GM18907 (cell line): ENCODE results near the gene ARFGAP1.

ENCODE experiments used
- ATAC-seq: cut with Tn5 transposase; IDR thresholded peaks from one replicate; pipeline ENCODE4 v1.9.1; 2021; ENCODE audit warnings: mild to moderate bottlenecking, moderate library complexity; ENCODE audit not compliant: unreplicated experiment

Gene ARFGAP1

DNA sequence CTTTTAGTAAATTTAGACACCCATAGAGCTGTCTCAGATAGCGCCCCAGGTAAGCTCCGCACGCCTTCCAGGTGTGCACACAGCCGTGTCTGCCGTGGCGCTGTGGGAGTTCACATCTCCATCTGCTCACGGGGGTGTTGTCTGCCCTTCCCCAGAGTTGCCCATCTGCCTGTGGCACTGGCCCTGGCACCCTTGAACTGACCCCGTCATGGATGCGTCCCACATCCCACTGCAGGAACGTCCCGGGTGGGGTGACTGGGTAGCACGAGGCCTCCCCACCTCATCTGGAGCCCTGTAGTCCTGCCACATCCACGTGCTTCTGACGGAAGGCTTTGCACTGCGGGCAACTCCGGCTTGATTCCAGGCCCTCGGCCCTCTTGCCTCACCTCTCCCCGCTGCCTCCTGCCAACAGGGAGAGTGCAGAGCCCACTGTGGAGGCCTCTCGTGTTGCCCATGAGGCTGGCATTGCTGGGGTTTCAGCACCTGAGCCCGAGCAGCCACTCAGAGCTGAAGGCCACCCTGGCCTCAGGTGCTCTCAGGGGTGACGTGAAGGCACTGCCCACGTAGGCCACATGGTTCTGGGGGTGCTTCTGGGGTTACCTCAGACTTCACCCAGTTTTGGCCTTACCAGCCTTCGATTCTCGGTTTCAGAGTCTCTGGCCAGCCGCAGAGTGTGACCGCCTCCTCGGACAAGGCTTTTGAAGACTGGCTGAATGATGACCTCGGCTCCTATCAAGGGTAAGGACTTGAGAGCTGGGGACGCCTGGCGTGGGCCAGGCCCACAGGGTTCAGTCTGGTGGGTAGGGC is 5.1 kb downstream of the ARFGAP1 start:
- ATAC-seq, result no peak

DNA sequence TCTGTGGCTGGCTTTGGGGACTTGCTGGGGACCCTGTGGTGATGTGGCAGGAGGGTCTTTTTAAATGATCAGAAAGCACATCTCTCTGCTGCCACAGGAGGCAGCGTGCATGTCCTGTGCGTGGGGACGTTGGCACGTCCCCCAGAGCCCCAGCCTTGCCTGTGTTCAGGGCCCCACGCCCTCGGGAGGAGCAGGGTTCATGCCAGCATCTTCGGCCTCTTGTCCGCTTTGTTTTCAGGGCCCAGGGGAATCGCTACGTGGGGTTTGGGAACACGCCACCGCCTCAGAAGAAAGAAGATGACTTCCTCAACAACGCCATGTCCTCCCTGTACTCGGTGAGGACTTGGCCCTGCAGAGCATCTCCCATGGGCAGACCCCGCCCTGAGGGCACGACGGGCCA is 6.0 kb downstream of the ARFGAP1 start:
- ATAC-seq, result no peak

DNA sequence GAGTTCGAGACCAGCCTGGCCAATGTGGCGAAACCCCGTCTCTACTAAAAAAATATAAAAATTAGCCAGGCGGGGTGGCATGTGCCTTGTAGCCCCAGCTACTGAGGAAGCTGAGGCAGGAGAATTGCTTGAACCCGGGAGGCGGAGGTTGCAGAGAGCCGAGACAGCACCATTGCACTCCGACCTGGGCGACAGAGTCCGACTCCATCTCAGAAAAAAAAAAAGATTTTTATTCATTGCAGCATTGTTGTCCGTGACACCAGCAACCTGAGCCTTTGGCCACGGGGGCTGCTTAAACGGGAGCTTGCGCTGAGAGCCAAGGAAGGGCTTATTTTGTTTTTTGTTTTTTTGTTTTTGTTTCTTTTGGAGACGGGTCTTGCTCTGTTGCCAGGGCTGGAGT is 7.3 kb downstream of the ARFGAP1 start:
- no peak for ATAC-seq

DNA sequence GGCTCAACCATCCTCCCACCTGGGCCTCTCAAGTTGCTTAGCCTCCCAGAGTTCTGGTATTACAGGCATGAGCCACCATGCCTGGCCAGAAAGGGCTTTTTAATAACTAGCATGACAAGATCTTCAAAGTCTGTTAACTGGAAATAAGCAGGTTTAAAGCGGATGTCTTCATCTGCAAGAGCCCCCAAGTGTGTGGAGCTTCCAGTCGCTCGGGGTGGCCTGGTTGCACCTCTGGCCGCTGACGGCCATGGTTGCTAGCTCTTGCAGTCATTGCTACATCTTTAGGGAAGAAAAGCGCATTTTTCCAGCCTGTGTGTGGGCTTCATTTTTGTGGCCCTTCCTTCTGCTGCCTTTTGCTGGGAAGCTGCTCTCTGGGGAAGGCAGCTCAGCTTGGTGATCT is 7.8 kb downstream of the ARFGAP1 start:
- ATAC-seq, result no peak

DNA sequence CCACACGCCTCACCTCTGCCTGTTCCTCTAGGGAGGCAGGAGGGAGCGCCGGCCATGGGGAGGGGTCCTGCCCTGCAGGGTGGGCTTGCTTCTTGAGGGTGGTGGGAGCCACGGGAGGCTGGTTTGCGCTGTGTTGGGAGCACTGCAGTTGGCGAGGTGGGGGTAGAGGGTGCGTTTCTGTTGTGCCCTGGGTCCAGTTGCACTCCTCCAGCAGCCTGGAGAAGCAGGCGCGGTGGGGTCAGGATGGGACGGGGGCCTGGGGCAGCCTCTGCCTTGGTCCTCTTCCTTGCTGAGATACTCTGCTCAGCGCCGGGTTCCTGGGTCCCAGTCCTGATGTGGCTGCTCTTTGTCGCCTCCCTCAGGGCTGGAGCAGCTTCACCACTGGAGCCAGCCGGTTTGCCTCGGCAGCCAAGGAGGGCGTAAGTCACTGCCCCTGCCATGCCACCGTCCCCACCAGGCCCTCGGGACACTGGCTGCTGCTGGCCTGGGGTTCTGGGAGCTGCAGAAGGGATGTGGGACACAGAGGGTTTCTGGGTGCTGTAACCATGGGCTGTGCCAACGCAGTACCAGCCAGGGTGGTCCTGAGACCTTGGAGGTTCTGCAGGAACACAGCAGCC is 8.4 kb downstream of the ARFGAP1 start:
- no peak for ATAC-seq

DNA sequence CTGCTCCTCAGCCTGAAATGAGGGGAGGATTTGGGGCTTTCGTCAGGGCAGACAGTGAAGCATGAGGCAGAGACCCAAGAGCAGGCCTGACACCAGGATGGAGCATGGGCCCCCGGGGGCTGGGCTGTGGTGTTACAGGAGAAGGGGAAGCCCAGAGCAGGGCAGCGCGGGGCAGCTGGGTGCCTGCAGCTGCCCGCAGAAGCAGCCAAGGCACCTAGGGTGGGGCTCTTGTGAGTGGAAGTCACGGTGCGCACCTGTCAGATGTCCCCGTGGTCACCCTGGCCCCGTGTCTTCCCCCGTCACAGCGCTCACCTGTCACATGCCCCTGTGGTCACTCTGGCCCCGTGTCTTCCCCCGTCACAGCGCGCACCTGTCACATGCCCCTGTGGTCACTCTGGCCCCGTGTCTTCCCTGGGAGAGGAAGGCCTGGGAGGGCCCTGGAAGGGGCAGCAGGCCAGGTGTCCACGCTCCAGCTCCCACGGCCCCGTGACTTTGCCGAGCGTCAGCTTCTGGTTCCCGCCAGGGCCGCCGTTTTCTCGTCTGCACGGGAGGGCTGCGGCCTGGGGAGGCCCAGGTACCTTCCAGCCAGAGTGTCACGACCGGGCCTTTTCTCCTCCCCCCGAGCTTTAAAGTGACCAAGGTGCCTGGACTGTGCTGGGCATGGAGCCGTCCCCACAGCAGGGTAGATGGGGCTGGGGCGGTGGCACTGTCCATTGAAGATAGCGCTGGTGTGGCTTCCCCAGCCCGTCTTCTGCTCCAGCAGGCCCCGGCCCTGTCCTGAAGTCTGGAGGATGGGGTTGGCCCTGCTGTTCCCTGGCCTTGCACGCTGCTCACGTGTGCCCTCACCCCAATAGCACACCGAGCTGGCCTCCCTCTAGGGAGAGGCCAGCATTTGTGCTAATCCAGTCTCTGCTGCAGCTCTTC is 9.4 kb downstream of the ARFGAP1 start:
- ATAC-seq, result no peak

DNA sequence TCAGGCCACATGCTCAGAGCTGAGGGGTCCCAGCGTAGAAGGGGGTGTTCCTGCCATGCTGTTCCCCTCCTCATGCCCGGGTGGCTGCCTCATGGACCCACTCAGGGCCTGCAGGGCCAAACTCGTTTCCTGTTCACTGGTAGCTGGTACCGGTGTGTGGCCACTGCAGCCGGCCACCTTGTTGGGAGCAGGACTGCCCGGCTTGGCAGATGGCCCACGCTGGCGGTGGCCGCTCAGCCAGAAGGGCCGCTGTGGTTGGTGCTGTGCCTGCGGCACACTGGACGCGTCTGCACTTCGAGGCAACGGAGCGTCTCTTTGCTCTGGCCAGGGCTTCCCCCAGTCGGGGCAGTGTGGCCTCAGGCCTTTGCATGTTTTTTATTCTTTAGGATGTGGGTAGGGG is 10.3 kb downstream of the ARFGAP1 start:
- ATAC-seq, result no peak

DNA sequence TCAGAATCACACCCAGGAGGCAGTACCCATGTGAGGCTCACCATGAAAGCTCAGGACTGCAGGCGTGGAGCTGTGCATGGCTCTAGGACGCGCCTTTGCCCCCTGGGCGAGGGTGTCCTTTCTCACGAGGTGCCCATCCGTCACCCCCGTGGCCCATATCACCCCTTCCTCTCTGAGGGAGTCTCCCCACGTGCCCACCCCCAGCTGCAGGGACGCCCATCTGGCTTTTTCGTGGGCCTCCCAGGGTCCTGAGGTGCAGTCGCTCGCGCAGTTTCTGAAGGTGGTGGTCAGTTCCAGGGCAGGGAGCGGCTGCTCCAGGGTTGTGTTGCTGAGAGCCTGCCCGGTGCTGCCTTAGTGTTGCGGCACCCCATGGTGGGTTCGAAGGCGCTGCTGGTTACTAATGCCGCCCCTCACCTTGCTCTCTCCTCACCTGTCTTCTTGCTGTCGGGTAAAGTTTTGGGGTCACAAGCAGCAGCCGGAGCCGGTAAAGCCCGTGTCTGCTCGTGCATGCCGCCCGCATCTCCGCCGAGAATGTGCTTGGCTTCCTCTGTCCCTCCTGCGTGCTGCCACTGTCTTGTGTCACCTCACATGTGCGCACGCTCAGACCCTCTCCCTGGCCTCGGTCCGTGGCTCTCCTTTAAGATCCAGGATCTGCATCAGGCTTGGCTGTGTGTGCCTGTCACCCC is 10.9 kb downstream of the ARFGAP1 start:
- no peak for ATAC-seq

DNA sequence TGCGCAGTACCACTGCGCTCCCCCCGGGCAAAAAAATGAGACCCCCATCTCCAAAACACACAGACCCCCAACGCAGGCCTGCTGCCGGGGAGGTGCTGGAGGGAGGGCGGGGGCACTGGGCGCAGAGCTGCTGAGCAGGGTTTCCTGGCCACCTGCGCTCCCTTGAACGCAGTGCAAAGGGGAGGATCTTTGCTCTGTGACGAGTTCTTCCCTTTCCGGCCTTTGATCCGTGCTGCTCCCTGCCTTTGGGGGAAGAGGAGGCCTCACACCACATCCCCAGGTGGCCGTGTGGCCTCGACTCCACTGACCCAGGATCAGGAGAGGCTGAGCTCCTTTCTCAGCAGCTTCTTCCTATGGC is 11.4 kb downstream of the ARFGAP1 start:
- ATAC-seq, result no peak

DNA sequence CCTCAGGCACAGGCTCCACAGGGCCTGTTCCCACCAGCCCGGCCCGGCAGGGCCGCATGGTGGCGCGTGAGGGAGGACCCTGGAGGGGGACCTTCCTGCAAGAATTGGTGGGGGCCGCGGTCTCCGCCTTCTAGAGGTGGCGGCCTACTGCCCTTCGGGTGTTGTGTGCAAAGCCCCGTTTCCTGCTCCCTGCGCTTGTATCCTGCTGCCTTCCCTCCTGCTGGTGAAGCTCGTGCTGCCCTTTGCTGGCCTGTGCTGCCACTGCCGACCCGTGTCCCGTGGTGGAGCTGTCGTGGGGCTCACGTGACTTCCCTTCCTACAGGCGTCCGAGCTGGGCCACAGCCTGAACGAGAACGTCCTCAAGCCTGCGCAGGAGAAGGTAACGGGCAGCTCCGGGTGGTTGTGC is 11.9 kb downstream of the ARFGAP1 start:
- ATAC-seq, result no peak

DNA sequence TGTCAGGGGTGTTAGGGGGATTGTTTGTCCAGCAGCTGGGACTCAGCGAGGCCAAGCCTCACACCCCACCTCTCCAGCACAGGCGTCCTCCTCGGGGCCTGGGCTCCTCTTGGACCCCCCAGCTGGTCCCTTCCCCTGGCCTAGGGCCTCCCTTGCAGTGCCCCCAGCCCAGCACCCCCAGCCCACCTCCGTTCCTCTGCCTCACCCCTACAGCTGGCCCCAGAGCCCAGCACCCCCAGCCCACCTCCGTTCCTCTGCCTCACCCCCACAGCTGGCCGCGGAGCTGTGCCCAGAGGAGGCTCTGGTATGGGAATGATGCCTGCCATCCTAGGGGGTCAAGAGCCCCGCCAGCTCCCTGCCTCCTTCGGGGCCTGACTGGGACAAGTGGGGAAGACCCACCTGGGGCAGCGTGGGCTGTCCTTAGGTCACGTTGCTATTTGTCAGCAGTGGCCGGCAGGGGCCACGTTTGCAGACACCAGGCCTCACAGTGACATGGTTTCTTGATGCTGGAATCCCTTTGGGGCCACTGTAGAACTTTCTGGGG is 12.4 kb downstream of the ARFGAP1 start:
- ATAC-seq, result no peak

DNA sequence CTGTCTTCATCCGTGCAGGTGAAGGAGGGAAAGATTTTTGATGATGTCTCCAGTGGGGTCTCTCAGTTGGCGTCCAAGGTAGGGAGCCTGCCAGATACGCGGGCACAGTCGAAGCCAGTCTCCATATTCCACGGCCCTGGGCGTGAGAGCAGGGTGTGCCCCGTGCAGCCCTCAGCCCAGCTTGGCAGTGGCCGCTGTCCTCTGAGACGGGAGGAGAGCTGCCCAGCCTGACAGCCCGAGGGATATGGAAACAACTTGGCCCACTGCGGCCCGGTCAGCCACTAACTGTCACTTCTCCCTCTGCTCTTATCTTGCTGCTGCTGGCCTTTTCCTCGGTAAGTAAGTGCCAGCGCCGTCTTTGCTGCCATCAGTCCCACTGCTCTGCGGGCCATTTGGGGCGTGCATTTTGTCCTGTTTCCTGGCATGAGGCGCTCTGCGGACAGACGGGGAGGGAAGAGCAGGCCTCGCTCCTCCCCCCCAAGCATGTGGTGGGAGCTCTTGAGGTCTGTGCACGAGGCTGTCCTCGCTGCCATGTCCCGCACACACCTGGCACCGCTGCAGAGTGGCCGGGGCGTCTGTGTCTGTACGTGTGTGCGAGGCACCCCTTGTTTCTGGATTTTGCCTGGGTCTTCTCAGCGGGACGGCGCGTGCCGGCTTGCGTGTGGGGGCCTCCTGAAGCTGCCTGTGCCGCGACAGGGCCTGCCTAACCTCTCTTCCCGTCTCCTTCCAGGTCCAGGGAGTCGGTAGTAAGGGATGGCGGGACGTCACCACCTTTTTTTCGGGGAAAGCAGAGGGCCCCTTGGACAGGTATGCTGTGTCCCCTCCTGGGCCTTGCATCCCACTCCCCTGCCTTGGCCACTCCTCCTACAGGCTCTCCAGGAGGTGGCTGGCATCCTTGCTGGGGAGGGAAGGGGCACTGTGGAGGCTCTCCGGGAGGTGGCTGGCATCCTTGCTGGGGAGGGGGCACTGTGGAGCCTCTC is 13.3 kb downstream of the ARFGAP1 start:
- no peak for ATAC-seq

DNA sequence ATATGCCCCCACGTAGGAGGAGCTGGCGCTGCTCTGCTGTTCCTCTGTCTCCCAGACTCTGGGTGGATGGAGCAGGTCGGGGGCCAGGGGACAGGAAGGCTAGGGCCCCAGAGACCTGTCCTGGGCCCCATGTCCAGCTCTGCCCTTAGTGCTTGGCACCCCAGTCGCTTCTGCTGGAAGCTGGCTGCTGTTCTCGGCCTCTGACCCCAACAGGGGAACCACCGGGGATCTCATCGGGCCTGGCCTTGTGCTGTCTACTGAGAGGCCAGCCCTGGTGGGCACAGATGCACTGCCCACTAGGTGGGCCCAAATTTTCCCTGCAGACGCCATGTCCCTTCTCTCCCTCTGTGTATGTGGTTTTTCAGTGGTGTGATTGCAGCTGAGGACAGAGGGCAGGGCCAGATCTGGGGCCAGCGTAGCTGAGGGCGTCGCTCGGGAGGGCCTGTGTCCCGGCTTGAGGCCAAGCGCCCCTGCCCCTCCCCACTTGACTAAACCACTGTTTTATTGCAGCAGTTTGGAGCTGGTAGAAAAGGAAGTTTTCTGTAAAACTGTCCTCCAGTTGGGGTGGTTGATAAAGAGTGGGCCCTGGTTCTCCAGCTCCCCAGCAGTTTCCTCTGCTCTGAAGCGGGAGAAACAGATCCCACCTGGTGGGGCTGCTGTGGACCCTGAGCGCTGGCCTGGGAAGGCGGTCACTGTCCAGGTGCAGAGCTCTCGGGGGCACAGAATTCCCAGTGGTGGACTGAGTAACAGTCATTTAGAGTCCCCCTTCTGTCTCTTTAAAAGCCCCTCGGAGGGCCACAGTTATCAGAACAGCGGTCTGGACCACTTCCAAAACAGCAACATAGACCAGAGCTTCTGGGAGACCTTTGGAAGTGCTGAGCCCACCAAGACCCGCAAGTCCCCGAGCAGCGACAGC is 14.4 kb downstream of the ARFGAP1 start:
- no peak for ATAC-seq

DNA sequence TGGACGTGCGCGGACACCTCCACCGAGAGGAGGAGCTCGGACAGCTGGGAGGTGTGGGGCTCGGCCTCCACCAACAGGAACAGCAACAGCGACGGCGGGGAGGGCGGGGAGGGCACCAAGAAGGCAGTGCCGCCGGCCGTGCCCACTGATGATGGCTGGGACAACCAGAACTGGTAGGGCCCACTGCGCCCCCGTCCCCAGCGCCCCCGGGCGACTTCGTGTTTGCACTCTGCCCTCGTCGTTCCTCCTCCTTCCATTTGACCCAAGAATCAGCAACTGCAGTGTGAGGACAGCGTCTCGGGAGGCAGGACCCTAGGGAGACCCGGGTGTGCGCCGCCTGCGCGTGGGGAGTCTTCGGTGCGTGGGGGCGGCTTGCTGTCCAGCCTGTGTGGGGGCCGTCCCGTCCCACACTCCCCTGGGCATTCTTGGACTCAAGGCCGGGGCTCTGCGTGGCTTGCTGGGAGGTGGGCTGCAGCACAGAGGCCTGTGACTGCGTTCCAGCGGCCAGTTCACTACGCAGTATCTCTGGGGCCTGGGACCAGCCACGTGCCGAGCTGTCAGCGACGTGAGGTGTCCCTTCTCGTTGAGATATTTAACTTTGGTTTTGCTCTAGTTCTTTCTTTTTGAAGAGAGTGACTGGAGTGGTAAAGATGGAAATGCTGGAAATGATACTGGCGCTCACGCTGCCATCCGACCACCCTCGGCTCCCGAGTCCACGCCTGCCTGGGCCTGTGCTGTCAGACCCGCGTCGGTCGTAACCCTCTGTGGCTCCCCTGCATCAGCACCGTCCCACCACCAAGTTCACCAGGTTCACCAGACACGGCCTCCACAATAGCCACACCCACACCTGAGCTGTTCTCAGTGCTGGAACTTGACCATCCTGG is 15.3 kb downstream of the ARFGAP1 start:
- ATAC-seq, result no peak

DNA sequence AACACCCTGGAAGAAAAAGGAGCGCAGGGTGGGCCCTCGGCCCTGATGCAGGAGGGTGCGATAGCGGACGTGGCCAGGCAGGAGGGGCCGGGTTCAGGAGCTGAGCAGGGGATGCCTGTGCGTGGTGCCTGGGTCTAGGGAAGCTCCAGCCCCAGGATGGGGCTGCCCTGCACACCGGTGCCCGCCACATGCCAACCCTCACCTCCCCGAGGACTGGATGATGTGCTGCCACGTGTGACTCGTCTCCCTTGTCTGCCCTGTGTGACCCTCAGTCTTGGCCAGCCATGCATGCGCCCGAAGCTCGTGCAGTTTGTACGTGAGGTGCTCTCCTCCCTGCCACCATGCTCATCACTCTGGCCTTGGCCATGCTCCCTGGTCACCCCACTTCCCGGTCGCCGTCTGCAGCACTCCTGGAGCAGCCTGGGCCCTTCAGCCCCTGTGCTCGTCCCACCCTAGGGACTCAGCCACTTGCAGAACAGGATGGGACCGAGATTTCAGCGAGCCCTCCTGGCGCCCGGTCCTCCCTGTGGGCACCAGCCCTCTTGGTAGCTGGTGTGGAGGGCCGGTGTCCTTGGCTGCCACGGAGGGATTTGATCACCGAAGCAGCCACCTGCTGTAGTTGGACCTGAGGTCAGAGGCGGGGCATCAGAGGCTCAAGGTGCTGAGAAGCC is 16.1 kb downstream of the ARFGAP1 start:
- no peak for ATAC-seq

DNA sequence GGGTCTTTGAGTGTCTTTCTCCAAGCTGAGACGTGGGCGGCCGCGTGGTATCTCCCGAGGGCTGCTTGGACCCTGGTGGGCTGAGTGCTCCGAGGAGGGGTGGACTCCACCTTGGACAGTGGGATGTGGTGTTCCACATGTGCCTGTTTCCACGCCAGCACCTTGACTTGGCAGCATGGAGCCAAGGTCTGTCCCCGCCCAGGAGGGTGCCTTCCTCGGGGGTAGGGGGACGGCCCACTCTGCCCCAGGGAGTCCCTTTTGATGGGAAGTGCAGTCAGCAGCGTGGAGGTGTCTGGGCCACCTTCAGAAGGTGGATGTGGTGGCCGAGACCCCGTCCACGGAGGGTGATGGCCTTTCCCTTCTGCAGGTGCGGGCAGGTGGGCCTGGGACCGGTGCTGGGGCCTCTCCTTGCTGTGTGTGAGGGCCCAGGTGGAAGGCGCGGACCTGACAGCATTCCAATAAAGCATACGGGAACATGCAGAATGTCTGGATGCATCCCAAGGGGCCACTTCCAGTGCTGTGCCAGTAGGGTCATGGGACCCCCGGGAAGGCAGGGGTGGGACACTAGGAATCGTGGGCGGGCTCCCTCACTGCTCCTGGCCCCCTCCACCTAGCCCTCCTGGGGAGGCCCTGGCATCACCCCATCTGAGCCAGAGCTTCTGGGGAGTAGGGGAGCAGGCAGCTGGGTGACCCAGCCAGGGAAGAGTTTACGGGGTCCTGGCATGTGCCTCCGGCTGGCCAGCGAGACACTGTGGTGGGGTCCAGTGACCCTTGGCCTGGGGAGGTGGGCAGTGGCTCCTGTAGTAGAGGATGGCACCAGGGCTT is 16.9 kb downstream of the ARFGAP1 start:
- ATAC-seq, result no peak
